Transverse colon (tissue), 4 donors: ENCODE data around the gene DCDC2C. TPM values are rescaled to one million over a fixed set of nuclear protein-coding genes. Genes with fewer than 3 reads are reported as not detected.

ENCODE experiments used
- DNase-seq: peaks from one replicate; pipeline ENCODE4 v3.0.0-alpha.2; 2019
- H3K27ac ChIP-seq, 4 donors: fragments of 200-600 bp; sonication (generic); 2 replicates each; pipeline ENCODE4 v1.5.1; 2016 to 2018; ENCODE audit warnings: inconsistent platforms in 4 of 4
- H3K27me3 ChIP-seq: fragments of 200-600 bp; sonication (generic); 2 replicates; pipeline ENCODE4 v1.5.1; 2017; ENCODE audit warnings: inconsistent platforms
- H3K36me3 ChIP-seq, 4 donors: fragments of 200-600 bp; sonication (generic); 2 replicates each; pipeline ENCODE4 v1.5.1; 2017 to 2019; ENCODE audit warnings: inconsistent platforms in 4 of 4
- H3K4me1 ChIP-seq, 4 donors: fragments of 200-600 bp; sonication (generic); 2 replicates each; pipeline ENCODE4 v1.5.1; 2017 to 2020; ENCODE audit warnings: inconsistent platforms in 4 of 4
- H3K4me3 ChIP-seq, 4 donors: fragments of 200-600 bp; sonication (generic); 1 replicate in 1 of 4; 2 replicates in 3 of 4; pipeline versions ENCODE4 v1.5.1 to v1.6.1; 2017 to 2019; ENCODE audit warnings: inconsistent platforms in 4 of 4
- H3K9me3 ChIP-seq, 2 donors: fragments of 200-600 bp; sonication (generic); 2 replicates each; pipeline ENCODE4 v1.5.1; 2017 to 2019; ENCODE audit warnings: inconsistent platforms in 2 of 2
- CTCF ChIP-seq, 5 experiments: fragments of 200-600 bp in 3 of 5; fragments of 450-650 bp in 2 of 5; sonication (generic) in 3 of 5; IDR thresholded peaks; 1 replicate in 2 of 5; 2 replicates in 3 of 5; pipeline ENCODE4 v1.5.1; 2016 to 2017; ENCODE audit warnings: antibody characterized with exemption in 5 of 5, inconsistent platforms in 3 of 5, mild to moderate bottlenecking in 2 of 5, moderate library complexity in 1 of 5
- EP300 ChIP-seq: sonication (generic); formaldehyde crosslinking; IDR thresholded peaks from one replicate; pipeline ENCODE4 v1.6.1; 2017; ENCODE audit warnings: antibody characterized with exemption, low read depth
- POLR2A ChIP-seq: fragments of 450-650 bp; IDR thresholded peaks from one replicate; pipeline ENCODE4 v1.6.1; 2016; ENCODE audit warnings: antibody characterized with exemption, mild to moderate bottlenecking, moderate library complexity
- POLR2AphosphoS5 ChIP-seq, 3 donors: sonication (generic); formaldehyde crosslinking; IDR thresholded peaks; one replicate each; pipeline ENCODE4 v1.6.1; 2016; ENCODE audit warnings: antibody characterized with exemption in 3 of 3
- WGBS, 2 donors: methylation state at CpG; one replicate each; pipeline ENCODE4 v1.1.5; 2018; ENCODE audit warnings: low coverage in 1 of 2; 5-methylcytosine and 5-hydroxymethylcytosine counted together
- in situ Hi-C, 4 donors: fragments of 200-750 bp; cut with MboI; loops; one replicate each; pipeline versions ENCODE4 v1.15.0 to v1.15.1; 2017; ENCODE audit warnings: low sequenced_read_pairs in 3 of 4, low pct_ligation_motif_present in 1 of 4, low pct_unique_long_range_greater_than_20kb in 1 of 4
- intact Hi-C: fragments of 100-400 bp; cut with DNase I; formaldehyde crosslinking; loops from one replicate; pipeline ENCODE4 v1.15.1; 2023; ENCODE audit warnings: low total_unique reads
- total RNA-seq, 4 donors: library from RNA; depleted of rRNA; stranded (reverse); fragments of >200 nt; gene quantifications; one replicate each; pipeline ENCODE4 v1.1.0, GENCODE V29; 2016

The DCDC2C gene
- total RNA-seq, 4 donors from 2014 or later: not detected

GRCh38 chr2:3655871-3656761, 47.3 kb upstream of the DCDC2C start:
- DNase-seq: no peak
- intact Hi-C loops: loop anchor here (10.0 kb wide), 1 partner anchor 231 kb away; no protein-coding TSS in a partner anchor
- TF ChIP-seq POLR2A (no peak), EP300 (no peak), POLR2AphosphoS5 (IDR thresholded peaks at IDR 0.05) (no peak), CTCF (IDR thresholded peaks at IDR 0.05) (no peak)
- Histone ChIP-seq H3K4me1 (peaks cover 0 to 9% (median 6%) of the 10 kb centered on the region in 4 donors), H3K27ac (no peak overlapping the region), H3K9me3 (no peaks in the 10 kb centered on the region), H3K4me3 (no peak overlapping the region), H3K36me3 (no peaks in the 10 kb centered on the region), H3K27me3 (peaks cover 9% of the 10 kb centered on the region)
- in situ Hi-C loops: loop anchor here in 1 of 4 donors (25.0 kb wide), 1 partner anchor 1519 kb away; no protein-coding TSS in a partner anchor
- WGBS, 2 donors: 83 to 85% methylated on average over 1 to 25 of the region's 28 CpGs

- no peak overlapping the region for H3K27ac ChIP-seq
- no peak for TF ChIP-seq CTCF (IDR thresholded peaks at IDR 0.05)
- TF ChIP-seq POLR2A: no peak
- no peak for TF ChIP-seq POLR2AphosphoS5 (IDR thresholded peaks at IDR 0.05)
- no peak for TF ChIP-seq EP300
- intact Hi-C loops: loop anchor here (10.0 kb wide), 1 partner anchor 232 kb away; no protein-coding TSS in a partner anchor
- WGBS, 2 donors: 70 to 80% methylated on average over 15 to 36 of the region's 36 CpGs
- H3K27me3 ChIP-seq: peaks cover 2% of the 10 kb centered on the region
- H3K4me1 ChIP-seq: peaks cover 0 to 1% (median 0%) of the 10 kb centered on the region in 4 donors
- DNase-seq: no peak
- in situ Hi-C loops: loop anchor here in 1 of 4 donors (25.0 kb wide), 1 partner anchor 1520 kb away; no protein-coding TSS in a partner anchor
- no peaks in the 10 kb centered on the region for H3K36me3 ChIP-seq
- no peaks in the 10 kb centered on the region for H3K9me3 ChIP-seq
- H3K4me3 ChIP-seq: no peak overlapping the region
Observed at GRCh38 chr2:3656762-3657721, 46.3 kb upstream of the DCDC2C start.

- Histone ChIP-seq H3K4me3 (no peak within 1 kb of the TSS), H3K27ac (peak within 1 kb of the TSS in 2 of 4 donors; percentile 11 to 54), H3K4me1 (no peaks in the 10 kb centered on the region), H3K27me3 (no peaks in the 10 kb centered on the region), H3K9me3 (no peaks in the 10 kb centered on the region), H3K36me3 (no peaks in the 10 kb centered on the region)
- WGBS, 2 donors: 94 to 100% methylated on average over 1 to 7 of the region's 7 CpGs
- in situ Hi-C loops: loop anchor here in 1 of 4 donors (25.0 kb wide), 1 partner anchor 1521 kb away; no protein-coding TSS in a partner anchor
- TF ChIP-seq POLR2AphosphoS5 (IDR thresholded peaks at IDR 0.05) (no peak), EP300 (no peak), CTCF (IDR thresholded peaks at IDR 0.05) (no peak), POLR2A (no peak)
- no peak for DNase-seq
- intact Hi-C loops: loop anchor here (10.0 kb wide), 1 partner anchor 233 kb away; no protein-coding TSS in a partner anchor
Observed at GRCh38 chr2:3657881-3658280, 45.5 kb upstream of the DCDC2C start, which contains the start of gene ALLC. Gene ALLC (plus strand): TSS chr2:3658200. CDS start chr2:3671158, 12,958 bp downstream.
